GM19467 (cell line): Measurements from ENCODE around the gene ST3GAL4.
"Not testable (repeated sequence)": the region's sequence is repeated elsewhere in the genome, so short reads cannot be mapped to it uniquely, and the experiment has no call there.

Experiments
- ATAC-seq: cut with Tn5 transposase; IDR thresholded peaks from one replicate; pipeline ENCODE4 v1.9.1; 2021; ENCODE audit warnings: mild to moderate bottlenecking, moderate library complexity; ENCODE audit not compliant: unreplicated experiment

Gene ST3GAL4

GRCh38 chr11:126383339-126384335 lies 28.2 kb downstream of the ST3GAL4 start:
- ATAC-seq: no peak

- ATAC-seq: no peak
These were observed 29.1 kb downstream of the ST3GAL4 start for GRCh38 chr11:126384449-126385070.

GRCh38 chr11:126385991-126386728 lies 30.7 kb downstream of the ST3GAL4 start:
- ATAC-seq: no peak

GRCh38 chr11:126386729-126387071 lies 31.2 kb downstream of the ST3GAL4 start:
- not testable (repeated sequence) for ATAC-seq

- no peak for ATAC-seq
These were observed 32.4 kb downstream of the ST3GAL4 start for GRCh38 chr11:126387857-126388256.

- ATAC-seq: no peak
These were observed 34.9 kb downstream of the ST3GAL4 start for GRCh38 chr11:126390272-126390867.

GRCh38 chr11:126391286-126391954 lies 35.9 kb downstream of the ST3GAL4 start:
- ATAC-seq: no peak

- ATAC-seq: no peak
These were observed 36.6 kb downstream of the ST3GAL4 start for GRCh38 chr11:126391970-126392632.

GRCh38 chr11:126392633-126393013 lies 37.1 kb downstream of the ST3GAL4 start:
- no peak for ATAC-seq

- no peak for ATAC-seq
These were observed 37.7 kb downstream of the ST3GAL4 start for GRCh38 chr11:126393143-126393542.

GRCh38 chr11:126394036-126394435 lies 38.5 kb downstream of the ST3GAL4 start:
- ATAC-seq: no peak

- not testable (repeated sequence) for ATAC-seq
These were observed 39.2 kb downstream of the ST3GAL4 start for GRCh38 chr11:126394634-126395072.

- not testable (repeated sequence) for ATAC-seq
These were observed 40.3 kb downstream of the ST3GAL4 start for GRCh38 chr11:126395784-126396183.

- not testable (repeated sequence) for ATAC-seq
These were observed 40.8 kb downstream of the ST3GAL4 start for GRCh38 chr11:126396266-126396665.

GRCh38 chr11:126396965-126397364 lies 41.5 kb downstream of the ST3GAL4 start:
- no peak for ATAC-seq

GRCh38 chr11:126398296-126398695 lies 42.8 kb downstream of the ST3GAL4 start:
- no peak for ATAC-seq

GRCh38 chr11:126398721-126399120 lies 43.2 kb downstream of the ST3GAL4 start:
- no peak for ATAC-seq

GRCh38 chr11:126400019-126400418 lies 44.5 kb downstream of the ST3GAL4 start:
- ATAC-seq: no peak

- no peak for ATAC-seq
These were observed 45.0 kb downstream of the ST3GAL4 start for GRCh38 chr11:126400479-126400878.
